Femur (tissue), 1 donor: ENCODE results near the gene RANBP6.
A peak's percentile ranks its signal among the peaks of the same experiment; 100 is the strongest.
"Not testable (repeated sequence)": the region's sequence is repeated elsewhere in the genome, so short reads cannot be mapped to it uniquely, and the experiment has no call there.

Experiments
- DNase-seq: peaks from one replicate; pipeline ENCODE4 v3.0.0-alpha.2; 2017

RANBP6 gene

GRCh38 chr9:6015278-6016157, at the start of gene RANBP6:
TSS of gene RANBP6 (minus strand) at chr9:6015624. CDS start at chr9:6015607, 17 bp downstream.
- DNase-seq: peak; percentile 96

- DNase-seq: not testable (repeated sequence)
These were observed 47.7 kb upstream of the RANBP6 start for GRCh38 chr9:6063146-6063545.

GRCh38 chr9:6055666-6056065, 40.2 kb upstream of the RANBP6 start:
- DNase-seq: no peak

- no peak for DNase-seq
These were observed 39.8 kb upstream of the RANBP6 start for GRCh38 chr9:6055216-6055615.

GRCh38 chr9:6054280-6055099, 39.1 kb upstream of the RANBP6 start:
- DNase-seq: peak; percentile 45

- no peak for DNase-seq
These were observed 37.0 kb upstream of the RANBP6 start for GRCh38 chr9:6052293-6052919.

- DNase-seq: no peak
These were observed 36.1 kb upstream of the RANBP6 start for GRCh38 chr9:6051511-6051950.

GRCh38 chr9:6049798-6050197, 34.4 kb upstream of the RANBP6 start:
- no peak for DNase-seq

- DNase-seq: no peak
These were observed 32.6 kb upstream of the RANBP6 start for GRCh38 chr9:6048039-6048438.

GRCh38 chr9:6047020-6047419, 31.6 kb upstream of the RANBP6 start:
- DNase-seq: no peak

- no peak for DNase-seq
These were observed 29.9 kb upstream of the RANBP6 start for GRCh38 chr9:6045364-6045763.

- DNase-seq: no peak
These were observed 24.7 kb upstream of the RANBP6 start for GRCh38 chr9:6040077-6040476.

GRCh38 chr9:6036391-6036790, 21.0 kb upstream of the RANBP6 start:
- DNase-seq: no peak

- no peak for DNase-seq
These were observed 19.5 kb upstream of the RANBP6 start for GRCh38 chr9:6034954-6035353.

- no peak for DNase-seq
These were observed 14.3 kb upstream of the RANBP6 start for GRCh38 chr9:6029604-6030274.

- no peak for DNase-seq
These were observed 8.7 kb upstream of the RANBP6 start for GRCh38 chr9:6024035-6024554.

GRCh38 chr9:6016975-6017374, 1.6 kb upstream of the RANBP6 start:
- not testable (repeated sequence) for DNase-seq

GRCh38 chr9:6014670-6015270, 654 bp downstream of the RANBP6 start:
- no peak for DNase-seq

GRCh38 chr9:6008169-6008979, 7.0 kb downstream of the RANBP6 start:
- peak; percentile 99 for DNase-seq

GRCh38 chr9:6007770-6008168, 7.7 kb downstream of the RANBP6 start:
- DNase-seq: peak; percentile 90
